ENCODE measurements around the gene SLC9A2. TPM values are rescaled to one million over a fixed set of nuclear protein-coding genes. Genes with fewer than 3 reads are reported as not detected.

The SLC9A2 gene
- polyA plus RNA-seq, 3 donors: not detected

DNA sequence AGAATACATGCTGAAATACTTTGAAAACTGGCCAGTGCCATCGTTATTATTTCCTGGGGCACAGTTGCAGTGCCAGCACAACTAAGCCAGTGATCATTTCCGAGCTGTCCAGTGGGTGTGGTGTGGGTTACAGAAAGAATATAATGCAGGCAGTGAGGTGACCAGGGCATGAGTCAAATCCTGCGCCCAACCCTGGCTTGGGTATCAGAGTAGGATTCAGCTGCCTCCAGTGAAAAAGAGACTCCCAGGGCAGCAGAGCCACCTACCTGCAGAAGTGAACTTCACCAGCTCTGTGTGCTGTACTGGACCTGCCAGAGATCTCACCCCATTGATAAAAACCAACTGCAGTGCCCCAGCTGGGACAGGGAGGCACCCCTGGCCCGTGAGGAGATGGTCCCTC lies 18.0 kb downstream of the SLC9A2 start:
- Histone ChIP-seq H3K9me3 (replicated peaks in 1 of 2; ENCODE audit: control insufficient read depth in 1 of 2, insufficient read depth in 1 of 2, low read length in 2 of 2) (no peaks in the 10 kb centered on the region), H3K4me2 (replicated peaks; ENCODE audit: extremely low read depth, low read length, poor library complexity, severe bottlenecking) (no peak overlapping the region), H3K4me1 (ENCODE audit: control insufficient read depth in 1 of 2, insufficient read depth in 2 of 2, low read length in 2 of 2) (no peaks in the 10 kb centered on the region), H3K36me3 (replicated peaks in 1 of 2; ENCODE audit: control insufficient read depth in 1 of 2, insufficient read depth in 2 of 2, low read length in 2 of 2) (no peaks in the 10 kb centered on the region), H3K9ac (ENCODE audit: insufficient read depth, low read length, poor library complexity, severe bottlenecking) (no peak overlapping the region), H4K20me1 (ENCODE audit: insufficient read depth, low read length) (no peaks in the 10 kb centered on the region), H2AFZ (ENCODE audit: insufficient read depth, low read depth, low read length, poor library complexity, severe bottlenecking) (no peak overlapping the region), H3K79me2 (ENCODE audit: insufficient read depth, low read length) (no peaks in the 10 kb centered on the region), H3K4me3 (replicated peaks in 1 of 3; ENCODE audit: low read depth in 2 of 3, low read length in 3 of 3) (no peak overlapping the region), H3K27ac (ENCODE audit: low read depth in 1 of 2, low read length in 2 of 2) (no peak overlapping the region), H3K27me3 (ENCODE audit: control insufficient read depth in 2 of 2, insufficient read depth in 2 of 2, low read length in 2 of 2) (no peaks in the 10 kb centered on the region)
- Mint-ChIP-seq H3K4me3 (no peak overlapping the region), H3K27me3 (ENCODE audit: low read depth in 3 of 3) (peaks cover 2 to 8% (median 5%) of the 10 kb centered on the region in 3 donors), H3K4me1 (no peaks in the 10 kb centered on the region), H3K9me3 (peaks cover 0 to 1% (median 0%) of the 10 kb centered on the region in 7 donors), H3K27ac (no peak overlapping the region), H3K36me3 (no peaks in the 10 kb centered on the region)
- DNase-seq: no peak
- WGBS (ENCODE audit: insufficient coverage): 58% methylated on average over 3 of the region's 4 CpGs
- TF ChIP-seq, protein P1, sequence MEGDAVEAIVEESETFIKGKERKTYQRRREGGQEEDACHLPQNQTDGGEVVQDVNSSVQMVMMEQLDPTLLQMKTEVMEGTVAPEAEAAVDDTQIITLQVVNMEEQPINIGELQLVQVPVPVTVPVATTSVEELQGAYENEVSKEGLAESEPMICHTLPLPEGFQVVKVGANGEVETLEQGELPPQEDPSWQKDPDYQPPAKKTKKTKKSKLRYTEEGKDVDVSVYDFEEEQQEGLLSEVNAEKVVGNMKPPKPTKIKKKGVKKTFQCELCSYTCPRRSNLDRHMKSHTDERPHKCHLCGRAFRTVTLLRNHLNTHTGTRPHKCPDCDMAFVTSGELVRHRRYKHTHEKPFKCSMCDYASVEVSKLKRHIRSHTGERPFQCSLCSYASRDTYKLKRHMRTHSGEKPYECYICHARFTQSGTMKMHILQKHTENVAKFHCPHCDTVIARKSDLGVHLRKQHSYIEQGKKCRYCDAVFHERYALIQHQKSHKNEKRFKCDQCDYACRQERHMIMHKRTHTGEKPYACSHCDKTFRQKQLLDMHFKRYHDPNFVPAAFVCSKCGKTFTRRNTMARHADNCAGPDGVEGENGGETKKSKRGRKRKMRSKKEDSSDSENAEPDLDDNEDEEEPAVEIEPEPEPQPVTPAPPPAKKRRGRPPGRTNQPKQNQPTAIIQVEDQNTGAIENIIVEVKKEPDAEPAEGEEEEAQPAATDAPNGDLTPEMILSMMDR (IDR thresholded peaks at IDR 0.05): no peak
- intact Hi-C loops (cut with micrococcal nuclease): no loop called here

DNA sequence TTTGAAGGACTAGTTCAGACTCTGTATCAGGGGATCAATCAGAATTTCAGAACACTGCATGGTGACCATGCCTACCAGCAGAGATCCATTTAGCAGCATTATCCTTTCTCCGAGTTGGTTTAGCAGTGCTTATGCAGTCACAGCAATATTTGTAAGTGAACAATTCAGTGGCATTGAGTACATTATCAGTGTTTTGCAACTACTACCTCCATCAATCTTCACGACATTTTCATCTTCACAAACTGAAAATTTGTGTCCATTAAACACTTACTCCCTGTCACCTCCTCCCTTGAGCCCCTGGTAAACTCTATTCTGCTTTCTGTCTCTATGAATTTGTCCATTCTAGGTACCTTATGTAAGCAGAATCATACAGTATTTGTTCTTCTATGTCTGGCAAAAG lies 20.1 kb downstream of the SLC9A2 start:
- Histone ChIP-seq H3K9ac (ENCODE audit: insufficient read depth, low read length, poor library complexity, severe bottlenecking) (no peak overlapping the region), H3K9me3 (replicated peaks in 1 of 2; ENCODE audit: control insufficient read depth in 1 of 2, insufficient read depth in 1 of 2, low read length in 2 of 2) (no peaks in the 10 kb centered on the region), H3K4me3 (replicated peaks in 1 of 3; ENCODE audit: low read depth in 2 of 3, low read length in 3 of 3) (no peak overlapping the region), H2AFZ (ENCODE audit: insufficient read depth, low read depth, low read length, poor library complexity, severe bottlenecking) (no peak overlapping the region), H3K79me2 (ENCODE audit: insufficient read depth, low read length) (no peaks in the 10 kb centered on the region), H4K20me1 (ENCODE audit: insufficient read depth, low read length) (no peaks in the 10 kb centered on the region), H3K27me3 (ENCODE audit: control insufficient read depth in 2 of 2, insufficient read depth in 2 of 2, low read length in 2 of 2) (no peaks in the 10 kb centered on the region), H3K36me3 (replicated peaks in 1 of 2; ENCODE audit: control insufficient read depth in 1 of 2, insufficient read depth in 2 of 2, low read length in 2 of 2) (no peaks in the 10 kb centered on the region), H3K27ac (ENCODE audit: low read depth in 1 of 2, low read length in 2 of 2) (no peak overlapping the region), H3K4me2 (replicated peaks; ENCODE audit: extremely low read depth, low read length, poor library complexity, severe bottlenecking) (no peak overlapping the region), H3K4me1 (ENCODE audit: control insufficient read depth in 1 of 2, insufficient read depth in 2 of 2, low read length in 2 of 2) (no peaks in the 10 kb centered on the region)
- H3K4me1 Mint-ChIP-seq: no peaks in the 10 kb centered on the region
- no peaks in the 10 kb centered on the region for H3K36me3 Mint-ChIP-seq
- peaks cover 0 to 2% (median 0%) of the 10 kb centered on the region in 7 donors for H3K9me3 Mint-ChIP-seq
- WGBS (ENCODE audit: insufficient coverage): 78% methylated on average over 1 of the region's 2 CpGs
- peaks cover 5 to 13% (median 8%) of the 10 kb centered on the region in 3 donors for H3K27me3 Mint-ChIP-seq (ENCODE audit: low read depth in 3 of 3)
- no peak overlapping the region for H3K27ac Mint-ChIP-seq
- TF ChIP-seq, protein P1 (IDR thresholded peaks at IDR 0.05): no peak
- DNase-seq: no peak
- intact Hi-C loops (cut with micrococcal nuclease): no loop called here
- H3K4me3 Mint-ChIP-seq: no peak overlapping the region
